ENCODE measurements around the gene LGR4.

LGR4 gene

GRCh38 chr11:27354359-27354965, 118.1 kb downstream of the LGR4 start:
- H3K27ac ChIP-seq = no peak overlapping the region
- TF ChIP-seq CTCF (IDR thresholded peaks at IDR 0.05) = no peak
- no peak for TF ChIP-seq ZFX (IDR thresholded peaks at IDR 0.05; ENCODE audit: borderline replicate concordance)

- H3K27ac ChIP-seq = no peak overlapping the region
- no peak for TF ChIP-seq ZFX (IDR thresholded peaks at IDR 0.05; ENCODE audit: borderline replicate concordance)
- no peak for TF ChIP-seq CTCF (IDR thresholded peaks at IDR 0.05)
Observed at GRCh38 chr11:27353593-27354358, 118.8 kb downstream of the LGR4 start.

GRCh38 chr11:27352781-27353180, 119.8 kb downstream of the LGR4 start:
- no peak for TF ChIP-seq CTCF (IDR thresholded peaks at IDR 0.05)
- TF ChIP-seq ZFX (IDR thresholded peaks at IDR 0.05; ENCODE audit: borderline replicate concordance) = no peak
- H3K27ac ChIP-seq = no peak overlapping the region

- H3K27ac ChIP-seq = no peak overlapping the region
- no peak for TF ChIP-seq ZFX (IDR thresholded peaks at IDR 0.05; ENCODE audit: borderline replicate concordance)
- no peak for TF ChIP-seq CTCF (IDR thresholded peaks at IDR 0.05)
Observed at GRCh38 chr11:27350511-27350910, 122.1 kb downstream of the LGR4 start.

GRCh38 chr11:27349919-27350318, 122.7 kb downstream of the LGR4 start:
- TF ChIP-seq ZFX (IDR thresholded peaks at IDR 0.05; ENCODE audit: borderline replicate concordance) (no peak), CTCF (IDR thresholded peaks at IDR 0.05) (no peak)
- H3K27ac ChIP-seq = no peak overlapping the region

GRCh38 chr11:27348340-27348873, 124.2 kb downstream of the LGR4 start:
- TF ChIP-seq ZFX (IDR thresholded peaks at IDR 0.05; ENCODE audit: borderline replicate concordance) = no peak
- no peak for TF ChIP-seq CTCF (IDR thresholded peaks at IDR 0.05)
- H3K27ac ChIP-seq = no peak overlapping the region; the same call in 1 of the 2 replicates

Measured in 22Rv1 (cell line).